Gastrocnemius medialis (tissue), 4 donors: Measurements from ENCODE around the gene MTA1.

Source experiments
- CTCF ChIP-seq, 5 experiments: fragments of 450-650 bp in 3 of 5; fragments of 200-600 bp in 2 of 5; sonication (generic) in 2 of 5; IDR thresholded peaks in 4 of 5; conservative IDR thresholded peaks in 1 of 5; 1 replicate in 4 of 5; 2 replicates in 1 of 5; pipeline ENCODE4 v1.5.1; 2016 to 2019; ENCODE audit warnings: antibody characterized with exemption in 5 of 5, mild to moderate bottlenecking in 3 of 5, moderate library complexity in 3 of 5
- POLR2A ChIP-seq, 2 donors: fragments of 450-650 bp; IDR thresholded peaks; one replicate each; pipeline ENCODE4 v1.6.1; 2017; ENCODE audit warnings: antibody characterized with exemption in 2 of 2, mild to moderate bottlenecking in 2 of 2, moderate library complexity in 2 of 2

GRCh38 chr14:105481886-105482457 is 62.3 kb downstream of the MTA1 start:
- no peak for TF ChIP-seq POLR2A (IDR thresholded peaks at IDR 0.05)
- no peak for TF ChIP-seq CTCF (IDR thresholded peaks at IDR 0.05 in 4 of 5, conservative IDR thresholded peaks at IDR 0.05 in 1 of 5)
